Skeletal muscle tissue (tissue), 4 donors: Measurements from ENCODE around the gene LRP1B. TPM values are rescaled to one million over a fixed set of nuclear protein-coding genes. Genes with fewer than 3 reads are reported as not detected.
"Not testable (repeated sequence)": the region's sequence is repeated elsewhere in the genome, so short reads cannot be mapped to it uniquely, and the experiment has no call there.

Experiments
- H3K27ac ChIP-seq: one replicate; pipeline ENCODE4 v1.7.0; 2013; ENCODE audit warnings: mild to moderate bottlenecking, low read depth, low read length, inconsistent platforms
- H3K27me3 ChIP-seq, 3 donors: one replicate each; pipeline ENCODE4 v1.7.0; 2013; ENCODE audit warnings: low read length in 3 of 3; ENCODE audit not compliant: control insufficient read depth in 3 of 3, insufficient read depth in 3 of 3
- H3K36me3 ChIP-seq, 3 donors: one replicate each; pipeline ENCODE4 v1.7.0; 2013; ENCODE audit warnings: low read length in 3 of 3; ENCODE audit not compliant: control insufficient read depth in 3 of 3, insufficient read depth in 3 of 3
- H3K4me1 ChIP-seq, 3 donors: one replicate each; pipeline ENCODE4 v1.7.0; 2013; ENCODE audit warnings: low read length in 3 of 3, mild to moderate bottlenecking in 3 of 3; ENCODE audit not compliant: control insufficient read depth in 3 of 3, insufficient read depth in 3 of 3
- H3K4me3 ChIP-seq, 3 donors: one replicate each; pipeline ENCODE4 v1.7.0; 2013; ENCODE audit warnings: low read length in 3 of 3
- H3K9ac ChIP-seq, 3 donors: one replicate each; pipeline ENCODE4 v1.7.0; 2013; ENCODE audit warnings: low read length in 3 of 3, mild to moderate bottlenecking in 3 of 3, moderate library complexity in 2 of 3, low read depth in 1 of 3
- H3K9me3 ChIP-seq, 3 donors: one replicate each; pipeline ENCODE4 v1.7.0; 2013; ENCODE audit warnings: low read length in 3 of 3; ENCODE audit not compliant: control insufficient read depth in 3 of 3
- total RNA-seq: library from RNA; depleted of rRNA; stranded (reverse); fragments of >200 nt; gene quantifications from one replicate; pipeline ENCODE4 v1.2.3, GENCODE V29; 2014
- donor health status: Osteomylitis.

Gene LRP1B
- total RNA-seq, 1 donor from 2014 or later = 2.6 TPM

DNA sequence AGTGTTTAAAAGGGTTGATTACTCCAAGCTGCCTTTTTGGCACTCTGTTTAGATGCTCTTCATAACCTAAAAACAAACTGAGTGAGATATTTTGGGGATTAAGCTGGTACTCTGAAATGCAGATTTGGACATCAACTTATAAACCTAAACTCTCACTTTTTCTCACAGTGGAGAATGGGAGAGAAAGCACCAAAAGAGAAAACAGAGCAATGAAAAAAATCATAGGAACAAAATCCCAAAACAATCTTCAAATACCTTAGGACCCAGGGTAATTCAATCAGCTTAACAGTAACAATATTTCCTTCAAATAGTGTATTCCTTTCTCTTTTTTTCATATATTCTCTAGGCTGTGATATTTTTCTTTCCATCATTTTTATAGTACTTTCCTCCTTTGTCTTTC is 11.5 kb downstream of the LRP1B start:
- H3K9me3 ChIP-seq = no peaks in the 10 kb centered on the region
- no peaks in the 10 kb centered on the region for H3K4me1 ChIP-seq
- no peak overlapping the region for H3K9ac ChIP-seq
- H3K4me3 ChIP-seq = no peak overlapping the region
- H3K27me3 ChIP-seq = no peaks in the 10 kb centered on the region
- H3K36me3 ChIP-seq = no peaks in the 10 kb centered on the region
- H3K27ac ChIP-seq = no peak overlapping the region

DNA sequence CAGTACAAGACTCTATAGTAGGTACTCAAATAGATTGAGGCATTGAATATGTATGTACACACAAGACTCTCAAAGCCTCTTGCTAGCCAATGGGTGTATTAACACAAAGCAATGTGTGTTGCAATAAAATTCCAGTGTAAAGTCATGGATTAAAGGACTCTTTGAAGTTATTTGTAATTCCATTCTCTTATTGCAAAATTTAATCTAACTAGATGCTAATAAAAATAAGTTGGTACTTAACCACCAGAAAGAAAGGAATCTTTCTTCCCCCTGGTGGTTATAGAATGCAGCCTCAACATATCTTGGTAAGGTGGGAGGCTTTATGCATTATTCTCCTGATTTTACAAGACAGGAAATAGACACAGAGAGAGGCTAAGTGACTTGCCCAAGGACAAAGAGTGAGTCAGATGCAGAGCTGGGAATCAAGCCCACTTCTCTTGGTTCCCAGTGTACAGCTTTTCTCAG is 18.0 kb downstream of the LRP1B start:
- Histone ChIP-seq H3K27ac (no peak overlapping the region), H3K9ac (no peak overlapping the region), H3K4me1 (no peaks in the 10 kb centered on the region), H3K4me3 (no peak overlapping the region), H3K36me3 (no peaks in the 10 kb centered on the region), H3K27me3 (no peaks in the 10 kb centered on the region), H3K9me3 (no peaks in the 10 kb centered on the region)

DNA sequence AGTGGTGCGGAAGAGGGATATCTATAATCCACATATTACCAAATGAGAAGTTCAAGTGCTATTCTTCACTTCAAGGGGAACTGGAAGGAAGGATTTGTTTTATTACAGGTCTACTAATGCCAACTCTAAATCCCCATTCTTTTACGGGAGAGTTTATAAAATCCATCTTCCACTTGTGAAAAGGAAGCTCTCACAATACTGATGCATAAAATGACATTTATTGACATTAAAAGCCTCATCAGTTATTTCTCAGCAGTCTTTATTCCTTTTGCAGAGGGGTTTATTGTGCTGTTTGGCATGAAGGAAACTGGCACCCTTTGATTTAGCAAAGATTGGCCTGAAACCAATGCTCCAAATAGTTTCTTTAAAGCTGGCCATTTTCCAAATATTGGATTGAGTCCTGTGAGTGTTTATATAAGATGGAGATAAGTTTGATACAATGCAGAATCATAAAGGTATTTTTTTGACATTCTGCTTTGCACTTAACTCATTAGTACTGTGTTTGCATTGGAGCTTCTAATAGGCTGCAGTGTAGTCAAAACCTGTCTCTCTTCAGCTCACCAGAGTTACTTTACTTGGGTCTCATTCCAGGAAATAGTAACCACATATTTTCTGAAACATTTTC is 26.6 kb downstream of the LRP1B start:
- Histone ChIP-seq H3K9me3 (no peaks in the 10 kb centered on the region), H3K27me3 (no peaks in the 10 kb centered on the region), H3K4me3 (no peak overlapping the region), H3K9ac (no peak overlapping the region), H3K4me1 (no peaks in the 10 kb centered on the region), H3K36me3 (no peaks in the 10 kb centered on the region), H3K27ac (no peak overlapping the region)

DNA sequence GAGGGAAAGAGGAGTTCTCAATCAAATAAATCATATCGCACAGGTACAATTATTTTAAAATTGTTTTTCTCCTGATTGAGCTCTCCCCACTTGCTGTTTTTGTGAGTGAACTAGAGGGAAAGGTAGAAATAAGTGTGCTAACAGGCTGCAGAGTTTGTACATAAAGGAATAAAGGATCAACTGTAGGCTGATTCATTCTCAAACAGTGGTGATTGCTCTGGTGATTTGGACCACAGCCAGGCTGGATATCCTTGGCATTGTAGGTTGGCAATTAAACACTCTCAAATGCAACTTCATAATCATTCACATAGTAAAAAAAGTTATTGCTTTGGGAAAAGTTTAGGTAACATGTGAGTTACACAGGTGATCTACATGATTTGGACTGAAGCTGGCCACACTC is 29.8 kb downstream of the LRP1B start:
- Histone ChIP-seq H3K9ac (no peak overlapping the region), H3K4me1 (no peaks in the 10 kb centered on the region), H3K36me3 (no peaks in the 10 kb centered on the region), H3K9me3 (no peaks in the 10 kb centered on the region), H3K27ac (no peak overlapping the region), H3K4me3 (no peak overlapping the region), H3K27me3 (no peaks in the 10 kb centered on the region)

DNA sequence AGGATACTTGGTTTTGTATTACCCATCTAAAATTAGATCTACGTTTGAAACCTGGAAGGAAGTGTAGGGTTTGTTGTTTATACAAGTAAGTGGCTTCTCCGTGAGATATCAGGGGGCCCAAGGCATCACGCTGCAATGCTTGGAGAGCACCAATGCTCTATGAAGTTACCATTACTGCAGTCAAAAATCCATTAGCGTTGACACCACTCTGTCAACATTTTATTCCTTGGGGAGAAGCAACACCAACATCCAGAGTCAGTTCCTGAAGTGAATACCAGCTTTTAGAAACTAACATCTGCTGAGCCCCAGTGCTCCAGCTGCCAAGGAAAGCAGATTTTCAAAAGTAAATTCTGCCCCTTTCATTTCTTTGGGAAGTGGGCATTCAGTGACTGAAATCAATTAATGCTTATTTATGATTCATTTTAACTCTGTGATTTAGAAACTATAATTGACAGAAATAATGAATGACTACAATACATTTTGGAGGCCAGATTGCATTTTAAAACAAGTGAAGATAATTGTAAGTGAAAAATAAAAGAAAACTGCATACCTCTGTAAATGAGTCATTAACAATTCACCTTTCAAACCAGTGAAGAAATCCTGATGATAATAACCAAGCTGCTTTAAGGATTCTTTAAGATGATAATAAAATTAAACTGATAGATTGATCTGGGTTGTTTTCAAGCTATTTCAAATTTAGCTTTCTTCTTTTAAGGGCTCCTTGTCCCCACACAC is 30.5 kb downstream of the LRP1B start:
- Histone ChIP-seq H3K4me3 (no peak overlapping the region), H3K9me3 (no peaks in the 10 kb centered on the region)

DNA sequence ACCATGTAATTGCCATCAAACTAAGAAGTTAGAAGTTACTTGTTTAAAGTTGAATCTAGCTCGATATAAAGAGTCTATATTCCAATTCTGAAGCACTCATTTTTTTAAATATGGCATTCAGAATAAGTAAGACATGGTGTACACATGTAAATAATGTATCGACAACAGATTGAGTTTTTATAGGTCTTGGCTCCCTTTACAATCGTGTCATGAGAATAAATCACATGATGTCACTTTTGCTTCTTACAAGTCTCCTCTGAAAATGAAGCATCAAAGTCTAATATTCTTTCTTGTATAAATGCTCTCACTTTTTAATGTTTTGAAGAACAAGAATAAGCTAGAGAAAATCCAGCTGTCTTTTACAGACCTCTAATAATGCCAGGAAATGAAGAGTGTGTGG is 33.1 kb downstream of the LRP1B start:
- H3K36me3 ChIP-seq = no peaks in the 10 kb centered on the region
- H3K27ac ChIP-seq = no peak overlapping the region
- H3K9ac ChIP-seq = no peak overlapping the region
- no peak overlapping the region for H3K4me3 ChIP-seq
- no peaks in the 10 kb centered on the region for H3K4me1 ChIP-seq
- H3K27me3 ChIP-seq = no peaks in the 10 kb centered on the region
- no peaks in the 10 kb centered on the region for H3K9me3 ChIP-seq

More for the DNA sequence above, 30.5 kb downstream of the LRP1B start:
- H3K9ac ChIP-seq = no peak overlapping the region
- no peak overlapping the region for H3K27ac ChIP-seq
- no peaks in the 10 kb centered on the region for H3K4me1 ChIP-seq
- H3K27me3 ChIP-seq = no peaks in the 10 kb centered on the region
- H3K36me3 ChIP-seq = no peaks in the 10 kb centered on the region

DNA sequence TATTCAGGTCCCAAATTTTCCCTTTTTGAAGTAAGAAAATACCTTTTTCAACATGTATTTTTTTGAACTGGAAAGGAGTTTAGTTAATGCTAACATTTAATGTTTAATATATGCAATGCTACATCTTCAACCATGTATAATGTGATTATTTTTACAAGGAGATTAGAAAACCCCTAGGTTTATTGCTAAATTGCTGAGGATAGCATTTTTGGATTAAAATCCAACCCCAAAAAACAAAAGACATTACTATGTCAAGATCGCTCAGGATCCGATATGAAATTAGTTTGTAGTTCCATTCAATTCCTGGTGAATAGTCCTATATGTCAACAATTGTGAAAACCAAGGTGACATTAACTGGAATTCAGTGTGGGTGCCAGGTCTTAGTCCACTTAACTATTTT is 35.2 kb downstream of the LRP1B start:
- H3K4me1 ChIP-seq = no peaks in the 10 kb centered on the region
- no peaks in the 10 kb centered on the region for H3K9me3 ChIP-seq
- no peak overlapping the region for H3K4me3 ChIP-seq
- H3K27ac ChIP-seq = no peak overlapping the region
- H3K9ac ChIP-seq = no peak overlapping the region
- no peaks in the 10 kb centered on the region for H3K36me3 ChIP-seq
- H3K27me3 ChIP-seq = no peaks in the 10 kb centered on the region

DNA sequence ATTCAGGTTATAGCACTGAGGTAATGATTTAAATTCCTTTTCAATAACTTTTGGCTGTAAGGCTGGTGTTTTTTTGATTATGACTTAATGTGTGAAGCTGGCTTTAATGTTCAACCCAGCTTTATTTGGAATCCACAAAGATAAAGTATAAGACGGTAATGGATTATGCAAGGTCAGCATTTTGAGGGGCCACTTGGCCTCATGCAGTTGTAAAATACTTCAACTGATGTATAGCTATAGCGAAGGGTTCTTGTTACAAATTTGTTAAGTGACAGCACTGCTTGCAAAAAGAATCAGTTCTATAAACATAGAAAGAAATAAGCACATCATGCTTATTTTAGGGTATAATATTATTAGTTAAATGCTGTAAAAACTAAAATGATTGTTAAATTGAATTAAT is 36.6 kb downstream of the LRP1B start:
- H3K4me1 ChIP-seq = no peaks in the 10 kb centered on the region
- H3K27ac ChIP-seq = no peak overlapping the region
- no peaks in the 10 kb centered on the region for H3K9me3 ChIP-seq
- H3K27me3 ChIP-seq = no peaks in the 10 kb centered on the region
- H3K4me3 ChIP-seq = no peak overlapping the region
- no peaks in the 10 kb centered on the region for H3K36me3 ChIP-seq
- H3K9ac ChIP-seq = no peak overlapping the region

DNA sequence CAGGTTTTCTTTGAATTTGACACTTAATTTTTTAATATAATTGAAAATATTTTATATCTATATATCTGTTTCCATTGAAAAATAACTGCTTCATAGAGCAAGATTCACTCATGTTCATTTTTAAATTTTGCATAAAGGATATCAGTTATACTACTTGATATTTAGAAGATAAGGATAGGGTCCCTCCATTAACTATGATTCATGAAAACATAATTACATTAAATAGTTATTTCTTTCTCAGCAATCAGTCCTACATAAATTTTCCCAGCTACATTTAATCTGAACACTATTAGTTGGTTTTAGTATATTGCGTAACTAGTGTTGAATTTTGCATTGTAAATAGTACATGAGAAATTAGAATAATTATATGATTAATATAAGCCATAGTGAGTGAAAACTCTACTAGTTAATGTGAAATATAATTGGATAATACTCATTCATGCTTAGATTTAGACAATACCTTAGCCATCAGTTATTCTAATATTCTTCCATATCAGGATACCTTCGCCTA is 42.7 kb downstream of the LRP1B start:
- Histone ChIP-seq H3K4me3 (no peak overlapping the region), H3K9ac (no peak overlapping the region), H3K27ac (no peak overlapping the region), H3K27me3 (no peaks in the 10 kb centered on the region), H3K36me3 (no peaks in the 10 kb centered on the region), H3K4me1 (no peaks in the 10 kb centered on the region), H3K9me3 (no peaks in the 10 kb centered on the region)

DNA sequence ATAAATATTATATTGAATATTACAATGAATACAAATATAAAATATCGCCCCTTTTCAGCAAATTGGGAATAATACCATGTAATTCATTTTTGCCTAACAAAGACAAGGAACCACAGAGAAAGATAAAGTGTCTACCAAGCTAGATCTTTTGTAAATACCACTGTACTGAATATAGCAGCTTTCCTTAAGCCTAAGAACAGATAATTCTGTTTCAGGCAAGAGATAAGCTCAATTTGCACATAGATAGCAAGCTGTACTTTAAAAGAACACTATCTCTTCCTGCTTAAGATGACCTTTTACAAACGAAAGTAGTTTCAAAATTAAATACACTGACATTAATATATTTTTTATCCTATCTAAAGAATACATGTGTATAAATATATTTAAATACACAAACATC is 43.2 kb downstream of the LRP1B start:
- H3K27me3 ChIP-seq, H3K9me3 ChIP-seq, H3K4me1 ChIP-seq, H3K36me3 ChIP-seq, H3K4me3 ChIP-seq, H3K27ac ChIP-seq, H3K9ac ChIP-seq: not testable (repeated sequence)
